Endometrial microvascular endothelial cells (primary cell): ENCODE data around the gene TMCO4. TPM values are rescaled to one million over a fixed set of nuclear protein-coding genes. Genes with fewer than 3 reads are reported as not detected.
"Not testable (repeated sequence)": the region's sequence is repeated elsewhere in the genome, so short reads cannot be mapped to it uniquely, and the experiment has no call there.

Experiments
- in situ Hi-C: cut with HindIII; loops from 2 replicates; pipeline ENCODE4 v1.10.0; 2017; ENCODE audit warnings: low sequenced_read_pairs, low pct_unique_long_range_greater_than_20kb; ENCODE audit errors: inconsistent ontology term
- total RNA-seq: library from RNA; depleted of rRNA; stranded (reverse); fragments of >200 nt; gene quantifications from one replicate; pipeline ENCODE4 v1.2.3, GENCODE V29; 2015; ENCODE audit errors: inconsistent ontology term

Gene TMCO4
- total RNA-seq, 1 donor from 2014 or later = 18.0 TPM

- in situ Hi-C loops = no loop called here
Measured at GRCh38 chr1:19814681-19815503, 15.2 kb upstream of the TMCO4 start, which contains the start of gene RNF186. Gene RNF186 (minus strand): TSS chr1:19815283. CDS start chr1:19815101, 182 bp downstream.

GRCh38 chr1:19814244-19814661 is 14.5 kb upstream of the TMCO4 start:
- in situ Hi-C loops = no loop called here

- in situ Hi-C loops = no loop called here
Measured at GRCh38 chr1:19813643-19813960, 13.9 kb upstream of the TMCO4 start.

- in situ Hi-C loops = no loop called here
Measured at GRCh38 chr1:19812875-19813642, 13.3 kb upstream of the TMCO4 start.

GRCh38 chr1:19811206-19811851 is 11.6 kb upstream of the TMCO4 start:
- in situ Hi-C loops = no loop called here

GRCh38 chr1:19809044-19809750 is 9.5 kb upstream of the TMCO4 start:
- in situ Hi-C loops = no loop called here

- in situ Hi-C loops = no loop called here
Measured at GRCh38 chr1:19808351-19808750, 8.6 kb upstream of the TMCO4 start.

GRCh38 chr1:19804831-19805251 is 5.1 kb upstream of the TMCO4 start:
- in situ Hi-C loops = no loop called here

GRCh38 chr1:19802269-19802668 is 2.6 kb upstream of the TMCO4 start:
- in situ Hi-C loops = no loop called here

- in situ Hi-C loops = no loop called here
Measured at GRCh38 chr1:19800076-19800804, 524 bp upstream of the TMCO4 start.

GRCh38 chr1:19798486-19799229 is 1.1 kb downstream of the TMCO4 start:
- in situ Hi-C loops = no loop called here

GRCh38 chr1:19797827-19798226 is 1.9 kb downstream of the TMCO4 start:
- in situ Hi-C loops = no loop called here

- in situ Hi-C loops = no loop called here
Measured at GRCh38 chr1:19794583-19794982, 5.1 kb downstream of the TMCO4 start.

- in situ Hi-C loops = no loop called here
Measured at GRCh38 chr1:19793360-19794046, 6.2 kb downstream of the TMCO4 start.

- in situ Hi-C loops = no loop called here
Measured at GRCh38 chr1:19792237-19793002, 7.3 kb downstream of the TMCO4 start.

- in situ Hi-C loops = not testable (repeated sequence)
Measured at GRCh38 chr1:19790061-19790975, 9.4 kb downstream of the TMCO4 start.
